ENCODE results near the gene OSTC.

The OSTC gene

GRCh38 chr4:108624263-108625056 is 25.9 kb upstream of the OSTC start:
- no peak overlapping the region for H3K4me3 ChIP-seq (ENCODE audit: low read depth, low read length)
- no peak for DNase-seq (ENCODE audit: low read depth, low spot score)
- TF ChIP-seq CTCF (IDR thresholded peaks at IDR 0.05; ENCODE audit: low read depth, low read length): no peak
- in situ Hi-C loops (cut with HindIII; ENCODE audit: low sequenced_read_pairs): no loop called here

GRCh38 chr4:108626056-108626455 is 24.3 kb upstream of the OSTC start:
- no peak overlapping the region for H3K4me3 ChIP-seq (ENCODE audit: low read depth, low read length)
- DNase-seq (ENCODE audit: low read depth, low spot score): no peak
- in situ Hi-C loops (cut with HindIII; ENCODE audit: low sequenced_read_pairs): no loop called here
- no peak for TF ChIP-seq CTCF (IDR thresholded peaks at IDR 0.05; ENCODE audit: low read depth, low read length)

- no peak overlapping the region for H3K4me3 ChIP-seq (ENCODE audit: low read depth, low read length)
- DNase-seq (ENCODE audit: low read depth, low spot score): no peak
- in situ Hi-C loops (cut with HindIII; ENCODE audit: low sequenced_read_pairs): no loop called here
- TF ChIP-seq CTCF (IDR thresholded peaks at IDR 0.05; ENCODE audit: low read depth, low read length): no peak
Observed at GRCh38 chr4:108628411-108628810, 22.0 kb upstream of the OSTC start.

- DNase-seq (ENCODE audit: low read depth, low spot score): no peak
- in situ Hi-C loops (cut with HindIII; ENCODE audit: low sequenced_read_pairs): no loop called here
- no peak for TF ChIP-seq CTCF (IDR thresholded peaks at IDR 0.05; ENCODE audit: low read depth, low read length)
- no peak overlapping the region for H3K4me3 ChIP-seq (ENCODE audit: low read depth, low read length)
Observed at GRCh38 chr4:108635070-108635655, 15.2 kb upstream of the OSTC start.

- in situ Hi-C loops (cut with HindIII; ENCODE audit: low sequenced_read_pairs): no loop called here
Observed at GRCh38 chr4:108636246-108636645, 14.2 kb upstream of the OSTC start.

GRCh38 chr4:108637856-108638255 is 12.5 kb upstream of the OSTC start:
- peak; percentile 7 for TF ChIP-seq CTCF (IDR thresholded peaks at IDR 0.05; ENCODE audit: low read depth, low read length)
- in situ Hi-C loops (cut with HindIII; ENCODE audit: low sequenced_read_pairs): no loop called here
- no peak for DNase-seq (ENCODE audit: low read depth, low spot score)
- no peak overlapping the region for H3K4me3 ChIP-seq (ENCODE audit: low read depth, low read length)

More at GRCh38 chr4:108636246-108636645, 14.2 kb upstream of the OSTC start:
- no peak for DNase-seq (ENCODE audit: low read depth, low spot score)
- H3K4me3 ChIP-seq (ENCODE audit: low read depth, low read length): no peak overlapping the region
- TF ChIP-seq CTCF (IDR thresholded peaks at IDR 0.05; ENCODE audit: low read depth, low read length): no peak
